HTR-8/SVneo (cell line): ENCODE results near the gene S100A16.
"Not testable (repeated sequence)": the region's sequence is repeated elsewhere in the genome, so short reads cannot be mapped to it uniquely, and the experiment has no call there.

Experiments used
- DNase-seq: peaks from one replicate; pipeline ENCODE4 v3.0.0; 2011; ENCODE audit warnings: low spot score, mixed read lengths; ENCODE audit not compliant: insufficient read length
- FAIRE-seq: peaks from 2 replicates; lab custom pipeline; 2011; peaks lifted over from hg19 to GRCh38; lab: Jason Lieb, UNC

The S100A16 gene

DNA sequence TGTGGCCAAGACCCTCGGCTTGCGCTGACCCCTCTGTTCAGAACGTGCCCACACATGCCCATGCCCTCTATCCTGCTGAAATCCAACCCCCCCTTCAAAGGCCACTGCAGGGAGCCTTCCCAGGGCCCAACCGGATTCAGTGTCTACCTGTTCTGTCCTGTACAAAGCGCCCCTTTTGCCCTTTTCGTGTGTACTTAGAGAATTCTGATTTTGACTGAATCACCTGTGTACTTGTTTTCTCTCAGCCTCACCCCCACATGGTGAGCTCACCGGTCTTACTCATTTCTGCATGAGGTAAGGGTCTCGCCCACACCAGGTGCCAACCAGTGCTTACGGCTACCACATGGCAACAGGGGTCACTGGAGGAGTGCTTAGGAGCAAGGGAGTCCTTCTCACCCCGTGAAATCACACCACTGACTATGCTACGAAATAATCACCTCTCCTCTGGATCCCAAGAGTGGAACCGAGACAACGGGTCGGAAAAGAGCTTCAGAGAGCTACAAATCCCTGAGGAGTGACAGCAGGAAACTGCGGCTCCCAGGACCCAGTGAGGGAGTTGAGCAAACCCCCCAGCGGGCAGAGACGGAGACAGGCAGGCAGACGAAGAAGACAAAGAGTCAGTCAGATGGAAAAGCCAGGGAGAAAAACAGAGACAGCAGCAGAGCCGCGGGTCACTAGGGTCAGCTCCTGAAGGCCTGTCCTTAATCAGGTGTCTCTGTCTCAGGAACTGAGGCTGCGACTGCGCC, 45.1 kb downstream of the S100A16 start:
- FAIRE-seq (no peak), DNase-seq (no peak)

GRCh38 chr1:153566414-153567371, 46.2 kb downstream of the S100A16 start:
- FAIRE-seq (peak; percentile 78), DNase-seq (peak; percentile 97)

DNA sequence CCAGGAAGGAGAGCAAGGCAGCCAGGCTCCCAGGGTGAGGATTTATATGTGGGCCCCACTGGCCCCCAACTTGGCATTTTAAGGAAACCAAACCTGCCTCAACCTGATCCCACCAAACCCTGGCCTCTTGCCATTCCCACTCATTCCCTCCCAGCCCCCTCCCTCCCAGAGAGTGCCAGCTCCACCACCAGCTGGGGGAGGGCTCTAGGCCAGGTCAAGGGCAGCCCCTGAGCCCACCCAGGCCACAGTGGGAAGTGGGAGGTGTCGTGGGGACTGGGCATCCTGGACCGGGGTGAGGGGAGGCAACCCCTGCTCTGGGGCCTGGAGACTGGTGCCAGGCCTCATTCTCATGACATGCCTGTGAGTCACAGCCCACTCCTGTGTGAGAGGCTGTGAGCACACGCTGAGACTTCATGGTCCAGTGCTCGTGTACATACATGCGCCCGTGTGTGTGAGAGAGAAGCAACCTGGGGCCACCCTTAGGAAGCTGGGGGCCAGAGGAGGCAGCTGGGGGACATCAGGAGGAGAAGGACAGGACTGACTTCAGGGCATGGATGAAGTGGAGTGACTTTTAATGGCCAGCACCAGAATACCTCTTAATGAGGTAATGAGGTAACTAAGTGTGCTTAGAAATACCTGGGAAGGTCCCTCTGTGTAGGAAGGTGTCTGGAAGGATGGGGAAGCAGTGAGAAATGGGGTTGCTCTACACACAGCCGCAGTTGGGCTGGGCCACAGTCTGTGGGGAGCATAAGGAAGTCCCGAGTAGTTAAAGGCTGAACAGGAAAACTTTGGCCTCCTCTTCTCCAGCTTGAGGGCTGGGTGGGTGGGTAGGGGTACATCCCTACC, 47.2 kb downstream of the S100A16 start, which contains the start of gene S100A2:
TSS of gene S100A2 (minus strand) at position 316 of the 846 bp plus-strand sequence. CDS start 1,967 bp downstream, outside the sequence.
- FAIRE-seq, result no peak
- no peak for DNase-seq

DNA sequence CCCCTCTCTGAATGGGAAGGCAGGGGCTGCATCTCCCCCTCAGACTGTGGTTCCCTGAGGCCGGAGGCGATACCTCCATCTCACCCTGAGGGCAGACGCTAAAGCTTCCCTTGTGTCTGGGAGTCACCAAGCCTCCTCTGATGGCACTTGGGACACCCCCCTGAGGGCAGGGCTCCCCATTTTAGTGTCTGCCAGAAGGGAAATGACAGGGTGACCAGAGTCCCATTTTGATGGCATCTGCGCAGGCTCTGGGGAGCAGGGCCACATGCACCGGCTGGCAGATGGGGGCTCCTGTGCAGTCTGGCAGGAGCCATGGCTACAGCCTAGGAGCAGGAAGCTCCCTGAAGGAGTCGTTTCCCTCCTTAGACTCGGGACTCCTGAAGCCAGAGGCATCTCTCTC, 48.9 kb downstream of the S100A16 start:
- no peak for FAIRE-seq
- DNase-seq, result no peak

GRCh38 chr1:153563483-153563901, 49.4 kb downstream of the S100A16 start:
- DNase-seq (no peak), FAIRE-seq (no peak)

GRCh38 chr1:153562021-153562420, 50.9 kb downstream of the S100A16 start:
- DNase-seq, FAIRE-seq: not testable (repeated sequence)

DNA sequence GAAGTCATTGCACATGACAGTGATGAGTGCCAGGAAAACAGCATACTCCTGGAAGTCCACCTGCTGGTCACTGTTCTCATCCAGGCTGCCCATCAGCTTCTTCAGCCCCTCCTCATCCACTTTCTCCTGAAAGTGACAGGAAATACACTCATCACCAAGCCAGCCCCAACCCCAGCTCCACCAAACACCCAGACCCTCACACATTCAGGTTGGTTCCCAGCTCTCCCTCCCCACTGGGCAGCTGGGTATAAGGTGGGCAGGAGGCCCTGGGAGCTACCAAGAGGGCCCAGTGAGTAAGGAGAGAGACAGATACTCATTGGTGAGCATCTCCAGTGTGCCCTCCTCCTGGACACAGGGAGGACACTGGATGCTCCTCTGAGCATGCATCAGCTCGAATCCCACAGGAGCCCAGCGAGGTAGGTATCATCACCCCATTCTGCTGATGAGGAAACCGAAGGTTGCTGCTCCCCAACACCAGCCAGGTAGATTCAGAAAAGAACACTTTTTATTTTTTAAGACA, 51.4 kb downstream of the S100A16 start:
- DNase-seq (no peak), FAIRE-seq (no peak)

GRCh38 chr1:153560771-153561465, 52.0 kb downstream of the S100A16 start:
- no peak for FAIRE-seq
- no peak for DNase-seq

DNA sequence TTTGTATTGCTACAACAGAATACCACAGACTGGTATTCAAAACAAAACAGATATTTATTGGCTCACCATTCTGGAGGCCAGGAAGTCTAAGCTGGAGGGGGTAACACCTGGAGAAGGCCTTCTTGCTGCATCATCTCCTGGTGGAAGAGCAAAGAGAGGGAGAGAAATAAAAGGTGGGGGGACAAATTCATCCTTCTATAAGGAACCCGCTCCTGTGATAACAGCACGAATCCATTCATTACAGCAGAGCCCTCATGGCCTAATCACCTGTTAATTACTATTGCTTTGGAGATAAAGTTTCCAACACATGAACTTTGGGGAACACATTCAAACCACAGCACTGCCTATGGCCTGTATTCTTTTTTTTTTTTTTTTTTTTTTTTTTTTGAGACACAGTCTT, 52.7 kb downstream of the S100A16 start:
- no peak for FAIRE-seq
- DNase-seq, result no peak

- FAIRE-seq, result no peak
- no peak for DNase-seq
Measured at GRCh38 chr1:153557877-153558276, 55.1 kb downstream of the S100A16 start.
